Urinary bladder (tissue), 4 donors: ENCODE data around the gene C1orf159. TPM values are rescaled to one million over a fixed set of nuclear protein-coding genes. Genes with fewer than 3 reads are reported as not detected.

ENCODE experiments used
- DNase-seq: peaks from one replicate; pipeline ENCODE4 v3.0.0-alpha.2; 2015; ENCODE audit errors: extremely low spot score
- H3K27ac ChIP-seq: one replicate; pipeline ENCODE4 v1.5.1; 2013; ENCODE audit warnings: low read depth, mild to moderate bottlenecking, moderate library complexity
- H3K36me3 ChIP-seq: one replicate; pipeline ENCODE4 v1.6.1; 2013; ENCODE audit warnings: mild to moderate bottlenecking, moderate library complexity; ENCODE audit not compliant: insufficient read depth
- H3K4me1 ChIP-seq: one replicate; pipeline ENCODE4 v1.6.1; 2013; ENCODE audit warnings: mild to moderate bottlenecking, moderate library complexity; ENCODE audit not compliant: insufficient read depth
- H3K4me3 ChIP-seq: one replicate; pipeline ENCODE4 v1.5.1; 2013; ENCODE audit warnings: low read depth, low read length
- WGBS: extraction: QIAGEN DNeasy Blood & Tissue Kit; methylation state at CpG from one replicate; pipeline ENCODE4 v1.1.7; 2013; 5-methylcytosine and 5-hydroxymethylcytosine counted together
- polyA plus RNA-seq: library from polyadenylated mRNA; stranded (reverse); fragments of 200-250 nt; gene quantifications from one replicate; pipeline ENCODE4 v1.2.3, GENCODE V29; 2013
- total RNA-seq: library from RNA; depleted of rRNA; stranded (reverse); fragments of >200 nt; gene quantifications from one replicate; pipeline ENCODE4 v1.2.3, GENCODE V29; 2014
- donor health status: healthy with polysubstance abuse.
- donor health status: healthy.

C1orf159 gene
- total and polyA plus RNA-seq, 2 donors, result 7.1 to 12.6 TPM

- 83% methylated on average over 48 of the region's 48 CpGs for WGBS
- Histone ChIP-seq H3K36me3 (no peaks in the 10 kb centered on the region), H3K4me3 (no peak overlapping the region), H3K4me1 (no peaks in the 10 kb centered on the region), H3K27ac (peak overlapping the region; percentile 70)
- DNase-seq, result no peak
These were observed 16.4 kb upstream of the C1orf159 start for GRCh38 chr1:1132042-1132950.

GRCh38 chr1:1130206-1131120 is 14.6 kb upstream of the C1orf159 start:
- Histone ChIP-seq H3K36me3 (no peaks in the 10 kb centered on the region), H3K4me3 (no peak overlapping the region), H3K4me1 (no peaks in the 10 kb centered on the region), H3K27ac (no peak overlapping the region)
- 85% methylated on average over 43 of the region's 43 CpGs for WGBS
- no peak for DNase-seq

- DNase-seq, result no peak
- 83% methylated on average over 19 of the region's 19 CpGs for WGBS
These were observed 13.5 kb upstream of the C1orf159 start for GRCh38 chr1:1129381-1129821.

GRCh38 chr1:1128454-1129139 is 12.7 kb upstream of the C1orf159 start:
- H3K4me1 ChIP-seq, result no peaks in the 10 kb centered on the region
- DNase-seq, result no peak
- H3K27ac ChIP-seq, result no peak overlapping the region
- no peaks in the 10 kb centered on the region for H3K36me3 ChIP-seq
- H3K4me3 ChIP-seq, result no peak overlapping the region
- WGBS, result 80% methylated on average over 32 of the region's 32 CpGs

More at GRCh38 chr1:1129381-1129821, 13.5 kb upstream of the C1orf159 start:
- Histone ChIP-seq H3K36me3 (no peaks in the 10 kb centered on the region), H3K4me3 (no peak overlapping the region), H3K27ac (no peak overlapping the region), H3K4me1 (no peaks in the 10 kb centered on the region)

- no peak for DNase-seq
- H3K36me3 ChIP-seq, result no peaks in the 10 kb centered on the region
- WGBS, result 87% methylated on average over 45 of the region's 45 CpGs
- no peak overlapping the region for H3K4me3 ChIP-seq
- H3K27ac ChIP-seq, result no peak overlapping the region
- H3K4me1 ChIP-seq, result no peaks in the 10 kb centered on the region
These were observed 11.9 kb upstream of the C1orf159 start for GRCh38 chr1:1127551-1128451.

- Histone ChIP-seq H3K27ac (no peak overlapping the region), H3K4me3 (no peak overlapping the region), H3K36me3 (no peaks in the 10 kb centered on the region), H3K4me1 (no peaks in the 10 kb centered on the region)
- WGBS, result 85% methylated on average over 18 of the region's 18 CpGs
- DNase-seq, result no peak
These were observed 10.1 kb upstream of the C1orf159 start for GRCh38 chr1:1125945-1126344.

- no peak overlapping the region for H3K27ac ChIP-seq
These were observed 9.1 kb upstream of the C1orf159 start for GRCh38 chr1:1124786-1125642.

GRCh38 chr1:1124508-1124785 is 8.6 kb upstream of the C1orf159 start:
- WGBS, result 87% methylated on average over 7 of the region's 7 CpGs
- no peak overlapping the region for H3K4me3 ChIP-seq

More at GRCh38 chr1:1124786-1125642, 9.1 kb upstream of the C1orf159 start:
- no peak for DNase-seq
- H3K4me3 ChIP-seq, result no peak overlapping the region
- H3K4me1 ChIP-seq, result no peaks in the 10 kb centered on the region
- no peaks in the 10 kb centered on the region for H3K36me3 ChIP-seq
- WGBS, result 67% methylated on average over 29 of the region's 29 CpGs

GRCh38 chr1:1123581-1124507 is 8.0 kb upstream of the C1orf159 start:
- whole genome bisulfite sequencing, result 93% methylated on average over 23 of the region's 23 CpGs
- DNase-seq, result no peak
- H3K27ac ChIP-seq, result no peak overlapping the region
- H3K36me3 ChIP-seq, result no peaks in the 10 kb centered on the region
- no peaks in the 10 kb centered on the region for H3K4me1 ChIP-seq
- H3K4me3 ChIP-seq, result no peak overlapping the region

More at GRCh38 chr1:1124508-1124785, 8.6 kb upstream of the C1orf159 start:
- Histone ChIP-seq H3K27ac (no peak overlapping the region), H3K4me1 (no peaks in the 10 kb centered on the region), H3K36me3 (no peaks in the 10 kb centered on the region)
- no peak for DNase-seq

- no peaks in the 10 kb centered on the region for H3K4me1 ChIP-seq
- no peaks in the 10 kb centered on the region for H3K36me3 ChIP-seq
- no peak overlapping the region for H3K27ac ChIP-seq
- DNase-seq, result no peak
- WGBS, result 54% methylated on average over 18 of the region's 18 CpGs
- H3K4me3 ChIP-seq, result no peak overlapping the region
These were observed 7.1 kb upstream of the C1orf159 start for GRCh38 chr1:1122981-1123480.
